Thyroid gland (tissue), 4 donors: ENCODE results near the gene DCAF8L2. TPM values are rescaled to one million over a fixed set of nuclear protein-coding genes. Genes with fewer than 3 reads are reported as not detected.
"Not testable (repeated sequence)": the region's sequence is repeated elsewhere in the genome, so short reads cannot be mapped to it uniquely, and the experiment has no call there.

Experiments used
- DNase-seq, 2 donors: peaks; one replicate each; pipeline ENCODE4 v3.0.0-alpha.2; 2019
- H3K27ac ChIP-seq, 3 donors: fragments of 200-600 bp; sonication (generic); 1 replicate in 2 of 3; 2 replicates in 1 of 3; pipeline ENCODE4 v1.5.1; 2016 to 2019; ENCODE audit warnings: mild to moderate bottlenecking in 1 of 3, moderate library complexity in 1 of 3
- H3K27me3 ChIP-seq: fragments of 200-600 bp; sonication (generic); one replicate; pipeline ENCODE4 v1.5.1; 2019
- H3K36me3 ChIP-seq, 2 donors: fragments of 200-600 bp; sonication (generic); one replicate each; pipeline ENCODE4 v1.5.1; 2016 to 2019
- H3K4me1 ChIP-seq, 2 donors: fragments of 200-600 bp; sonication (generic); one replicate each; pipeline ENCODE4 v1.5.1; 2017 to 2019
- H3K4me3 ChIP-seq, 3 donors: fragments of 200-600 bp; sonication (generic); replicated peaks in 1 of 3; 1 replicate in 2 of 3; 2 replicates in 1 of 3; pipeline ENCODE4 v1.5.1; 2016; ENCODE audit warnings: mild to moderate bottlenecking in 1 of 3
- H3K9me3 ChIP-seq: fragments of 200-600 bp; sonication (generic); one replicate; pipeline ENCODE4 v1.5.1; 2017
- CTCF ChIP-seq, 6 experiments: fragments of 200-600 bp in 3 of 6; fragments of 450-650 bp in 3 of 6; sonication (generic) in 3 of 6; IDR thresholded peaks; one replicate each; pipeline ENCODE4 v1.5.1; 2016 to 2019; ENCODE audit warnings: antibody characterized with exemption in 6 of 6, mild to moderate bottlenecking in 2 of 6, inconsistent platforms in 1 of 6, moderate library complexity in 1 of 6
- POLR2A ChIP-seq, 2 donors: fragments of 450-650 bp; IDR thresholded peaks; one replicate each; pipeline ENCODE4 v1.6.1; 2017; ENCODE audit warnings: antibody characterized with exemption in 2 of 2, mild to moderate bottlenecking in 2 of 2, moderate library complexity in 1 of 2
- WGBS, 2 donors: methylation state at CpG; one replicate each; pipeline ENCODE4 v1.1.5; 2017; 5-methylcytosine and 5-hydroxymethylcytosine counted together
- intact Hi-C: fragments of 100-400 bp; cut with DNase I; formaldehyde crosslinking; loops from one replicate; pipeline ENCODE4 v1.15.1; 2023
- total RNA-seq, 4 donors: library from RNA; depleted of rRNA; stranded (reverse); fragments of >200 nt; gene quantifications; one replicate each; pipeline ENCODE4 v1.2.3, GENCODE V29; 2016

DCAF8L2 gene
- under 1 TPM in 2 of 4 donors, not detected in 2; 0.11 to 0.67 TPM for total RNA-seq

GRCh38 chrX:27590044-27590443 lies at the start of gene DCAF8L2:
Gene DCAF8L2 (plus strand): TSS chrX:27590344. CDS start chrX:27746896, 156,552 bp downstream.
- WGBS, 2 donors: 86 to 88% methylated on average over 7 of the region's 7 CpGs

GRCh38 chrX:27541161-27541560 lies 49.0 kb upstream of the DCAF8L2 start:
- H3K27ac ChIP-seq, DNase-seq, intact Hi-C loops, H3K36me3 ChIP-seq, H3K4me3 ChIP-seq, H3K27me3 ChIP-seq, H3K4me1 ChIP-seq, H3K9me3 ChIP-seq: not testable (repeated sequence)
- WGBS, 2 donors: 83 to 97% methylated on average over 6 of the region's 6 CpGs

More at GRCh38 chrX:27590044-27590443, at the start of gene DCAF8L2:
- DNase-seq: no peak
- Histone ChIP-seq H3K27me3 (no peaks in the 10 kb centered on the region), H3K27ac (no peak within 1 kb of the TSS), H3K36me3 (no peaks in the 10 kb centered on the region), H3K4me1 (no peaks in the 10 kb centered on the region), H3K4me3 (no peak within 1 kb of the TSS), H3K9me3 (no peaks in the 10 kb centered on the region)
- intact Hi-C loops: no loop called here
- TF ChIP-seq POLR2A (IDR thresholded peaks at IDR 0.05) (no peak), CTCF (IDR thresholded peaks at IDR 0.05) (no peak)

GRCh38 chrX:27548624-27549023 lies 41.5 kb upstream of the DCAF8L2 start:
- H3K4me1 ChIP-seq: no peaks in the 10 kb centered on the region
- no peaks in the 10 kb centered on the region for H3K9me3 ChIP-seq
- DNase-seq: no peak
- no peaks in the 10 kb centered on the region for H3K27me3 ChIP-seq
- no peaks in the 10 kb centered on the region for H3K36me3 ChIP-seq
- intact Hi-C loops: no loop called here
- no peak for TF ChIP-seq POLR2A (IDR thresholded peaks at IDR 0.05)
- no peak for TF ChIP-seq CTCF (IDR thresholded peaks at IDR 0.05)
- WGBS, 2 donors: 85 to 92% methylated on average over 4 of the region's 4 CpGs
- no peak overlapping the region for H3K4me3 ChIP-seq
- H3K27ac ChIP-seq: no peak overlapping the region

- Histone ChIP-seq H3K27ac (no peak overlapping the region), H3K4me1 (no peaks in the 10 kb centered on the region), H3K27me3 (no peaks in the 10 kb centered on the region), H3K4me3 (no peak overlapping the region), H3K9me3 (no peaks in the 10 kb centered on the region), H3K36me3 (no peaks in the 10 kb centered on the region)
- WGBS, 2 donors: 0 to 75% methylated on average over 1 of the region's 1 CpG
- DNase-seq: no peak
- TF ChIP-seq CTCF (IDR thresholded peaks at IDR 0.05): no peak
- TF ChIP-seq POLR2A (IDR thresholded peaks at IDR 0.05): no peak
- intact Hi-C loops: no loop called here
These were observed 40.5 kb upstream of the DCAF8L2 start for GRCh38 chrX:27549688-27550087.

GRCh38 chrX:27555514-27555913 lies 34.6 kb upstream of the DCAF8L2 start:
- Histone ChIP-seq H3K4me1 (no peaks in the 10 kb centered on the region), H3K36me3 (no peaks in the 10 kb centered on the region), H3K4me3 (no peak overlapping the region), H3K27ac (no peak overlapping the region), H3K9me3 (no peaks in the 10 kb centered on the region), H3K27me3 (no peaks in the 10 kb centered on the region)
- 38 to 40% methylated on average over 2 to 3 of the region's 3 CpGs for WGBS, 2 donors
- TF ChIP-seq POLR2A (IDR thresholded peaks at IDR 0.05) (no peak), CTCF (IDR thresholded peaks at IDR 0.05) (no peak)
- intact Hi-C loops: no loop called here
- DNase-seq: no peak

GRCh38 chrX:27565992-27566391 lies 24.2 kb upstream of the DCAF8L2 start:
- Histone ChIP-seq H3K4me3 (no peak overlapping the region), H3K9me3 (no peaks in the 10 kb centered on the region), H3K4me1 (no peaks in the 10 kb centered on the region), H3K36me3 (no peaks in the 10 kb centered on the region), H3K27ac (no peak overlapping the region), H3K27me3 (no peaks in the 10 kb centered on the region)
- intact Hi-C loops: no loop called here
- 14 to 32% methylated on average over 3 to 5 of the region's 5 CpGs for WGBS, 2 donors
- TF ChIP-seq CTCF (IDR thresholded peaks at IDR 0.05) (no peak), POLR2A (IDR thresholded peaks at IDR 0.05) (no peak)
- no peak for DNase-seq
